AG09319 (cell line): ENCODE results near the gene DLG5.

ENCODE experiments used
- DNase-seq: peaks from one replicate; pipeline ENCODE4 v3.0.0-alpha.2; 2010; ENCODE audit warnings: low read depth; ENCODE audit errors: extremely low read depth
- CTCF ChIP-seq: IDR thresholded peaks from 2 replicates; pipeline ENCODE4 v1.5.1; 2011; ENCODE audit warnings: low read depth, mild to moderate bottlenecking, inconsistent platforms, low read length, moderate library complexity

The DLG5 gene

GRCh38 chr10:77833225-77833624 is 93.3 kb downstream of the DLG5 start:
- DNase-seq = no peak
- no peak for TF ChIP-seq CTCF

GRCh38 chr10:77832238-77832637 is 94.3 kb downstream of the DLG5 start:
- DNase-seq = no peak
- TF ChIP-seq CTCF = no peak

GRCh38 chr10:77829356-77829755 is 97.2 kb downstream of the DLG5 start:
- TF ChIP-seq CTCF = no peak
- DNase-seq = no peak

GRCh38 chr10:77828377-77828776 is 98.2 kb downstream of the DLG5 start:
- TF ChIP-seq CTCF = no peak

GRCh38 chr10:77827366-77827765 is 99.2 kb downstream of the DLG5 start:
- DNase-seq = no peak
- TF ChIP-seq CTCF = no peak

More at GRCh38 chr10:77828377-77828776, 98.2 kb downstream of the DLG5 start:
- no peak for DNase-seq

GRCh38 chr10:77825965-77826364 is 100.6 kb downstream of the DLG5 start:
- no peak for TF ChIP-seq CTCF

GRCh38 chr10:77824908-77825307 is 101.6 kb downstream of the DLG5 start:
- TF ChIP-seq CTCF = no peak
- DNase-seq = no peak

More at GRCh38 chr10:77825965-77826364, 100.6 kb downstream of the DLG5 start:
- DNase-seq = no peak
